RWPE2 (cell line): Measurements from ENCODE around the gene CATSPER3.
A peak's percentile ranks its signal among the peaks of the same experiment; 100 is the strongest.

Experiments
- ATAC-seq: fragments of 200-7000 bp; cut with Tn5 transposase; 3 replicates; pipeline ENCODE4 v1.9.1; 2021; ENCODE audit warnings: low read depth
- DNase-seq: peaks from one replicate; pipeline ENCODE4 v3.0.0-alpha.2; 2020; ENCODE audit warnings: low spot score
- H3K27ac ChIP-seq: fragments of 450-650 bp; 2 replicates; pipeline ENCODE4 v1.5.1; 2017; ENCODE audit warnings: mild to moderate bottlenecking; ENCODE audit not compliant: poor library complexity, severe bottlenecking
- H3K27me3 ChIP-seq: fragments of 250-450 bp; sonication (Bioruptor Pico); 2 replicates; pipeline ENCODE4 v1.5.1; 2021; ENCODE audit warnings: mild to moderate bottlenecking, moderate library complexity; ENCODE audit not compliant: insufficient read depth, poor library complexity, severe bottlenecking
- H3K36me3 ChIP-seq: fragments of 250-450 bp; sonication (Bioruptor Pico); 2 replicates; pipeline ENCODE4 v1.5.1; 2020; ENCODE audit warnings: low read depth, mild to moderate bottlenecking, moderate library complexity
- H3K4me1 ChIP-seq: fragments of 250-450 bp; sonication (Bioruptor Pico); 2 replicates; pipeline ENCODE4 v1.5.1; 2021; ENCODE audit warnings: mild to moderate bottlenecking, moderate library complexity; ENCODE audit not compliant: insufficient read depth, poor library complexity, severe bottlenecking
- H3K4me3 ChIP-seq: fragments of 250-450 bp; sonication (Bioruptor Pico); 2 replicates; pipeline ENCODE4 v1.5.1; 2021; ENCODE audit warnings: mild to moderate bottlenecking, moderate library complexity; ENCODE audit not compliant: severe bottlenecking
- H3K9me3 ChIP-seq: fragments of 250-450 bp; sonication (Bioruptor Pico); 2 replicates; pipeline ENCODE4 v1.5.1; 2021; ENCODE audit warnings: mild to moderate bottlenecking, moderate library complexity; ENCODE audit not compliant: severe bottlenecking
- CTCF ChIP-seq: fragments of 450-650 bp; IDR thresholded peaks from one replicate; pipeline ENCODE4 v1.5.1; 2017; ENCODE audit warnings: mild to moderate bottlenecking, moderate library complexity; ENCODE audit not compliant: poor library complexity, severe bottlenecking

CATSPER3 gene

GRCh38 chr5:135015942-135016341 is 48.2 kb downstream of the CATSPER3 start:
- Histone ChIP-seq H3K4me3 (no peak overlapping the region), H3K4me1 (no peaks in the 10 kb centered on the region), H3K36me3 (no peaks in the 10 kb centered on the region), H3K27me3 (no peaks in the 10 kb centered on the region), H3K27ac (no peak overlapping the region), H3K9me3 (no peaks in the 10 kb centered on the region)
- ATAC-seq (no peak), DNase-seq (peak; percentile 25)
- no peak for TF ChIP-seq CTCF

GRCh38 chr5:135016861-135017290 is 49.2 kb downstream of the CATSPER3 start:
- Histone ChIP-seq H3K9me3 (no peaks in the 10 kb centered on the region), H3K27me3 (no peaks in the 10 kb centered on the region), H3K4me3 (no peak overlapping the region), H3K4me1 (no peaks in the 10 kb centered on the region), H3K36me3 (no peaks in the 10 kb centered on the region), H3K27ac (no peak overlapping the region)
- no peak for TF ChIP-seq CTCF
- ATAC-seq (no peak), DNase-seq (peak; percentile 62)

- TF ChIP-seq CTCF = no peak
- no peak for ATAC-seq
- H3K36me3 ChIP-seq = no peaks in the 10 kb centered on the region
Observed at GRCh38 chr5:135018457-135018856, 50.8 kb downstream of the CATSPER3 start.

DNA sequence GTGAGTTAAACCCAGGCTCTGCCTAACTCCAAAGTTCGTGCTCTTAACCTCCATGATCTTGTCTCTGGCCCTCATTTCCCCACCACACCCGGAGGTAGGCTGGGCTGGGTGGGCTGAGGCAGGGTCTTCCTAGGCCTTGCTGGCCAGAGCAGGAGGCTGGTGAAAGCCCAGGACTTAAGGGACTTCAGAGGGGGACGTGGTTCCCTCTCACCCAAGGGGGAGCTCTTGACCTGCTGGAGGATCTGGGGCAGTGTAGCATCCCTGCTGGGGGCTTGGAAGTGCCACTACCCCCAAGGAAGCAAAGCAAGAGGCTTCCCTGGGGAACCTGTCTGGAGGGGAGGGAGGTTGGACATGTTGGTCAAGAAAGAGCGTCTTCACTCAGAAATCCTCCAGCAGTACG is 51.6 kb downstream of the CATSPER3 start:
- no peaks in the 10 kb centered on the region for H3K27me3 ChIP-seq
- no peak overlapping the region for H3K27ac ChIP-seq
- H3K4me1 ChIP-seq = no peaks in the 10 kb centered on the region
- H3K9me3 ChIP-seq = no peaks in the 10 kb centered on the region
- TF ChIP-seq CTCF = no peak
- ATAC-seq (no peak), DNase-seq (peak; percentile 37)
- no peak overlapping the region for H3K4me3 ChIP-seq
- H3K36me3 ChIP-seq = no peaks in the 10 kb centered on the region

More at GRCh38 chr5:135018457-135018856, 50.8 kb downstream of the CATSPER3 start:
- H3K27me3 ChIP-seq = no peaks in the 10 kb centered on the region
- peak; percentile 52 for DNase-seq
- no peaks in the 10 kb centered on the region for H3K4me1 ChIP-seq
- H3K9me3 ChIP-seq = no peaks in the 10 kb centered on the region
- H3K27ac ChIP-seq = no peak overlapping the region
- no peak overlapping the region for H3K4me3 ChIP-seq

GRCh38 chr5:135020111-135020895 is 52.6 kb downstream of the CATSPER3 start:
- TF ChIP-seq CTCF = no peak
- no peaks in the 10 kb centered on the region for H3K9me3 ChIP-seq

More at GRCh38 chr5:135020111-135020895, 52.6 kb downstream of the CATSPER3 start:
- DNase-seq (peak; percentile 49), ATAC-seq (no peak)
- H3K36me3 ChIP-seq = no peaks in the 10 kb centered on the region
- no peaks in the 10 kb centered on the region for H3K27me3 ChIP-seq
- H3K4me1 ChIP-seq = peaks cover 6% of the 10 kb centered on the region
- no peak overlapping the region for H3K27ac ChIP-seq
- no peak overlapping the region for H3K4me3 ChIP-seq
